ENCODE results near the gene ELK1.
"Not testable (repeated sequence)": the region's sequence is repeated elsewhere in the genome, so short reads cannot be mapped to it uniquely, and the experiment has no call there.

DNA sequence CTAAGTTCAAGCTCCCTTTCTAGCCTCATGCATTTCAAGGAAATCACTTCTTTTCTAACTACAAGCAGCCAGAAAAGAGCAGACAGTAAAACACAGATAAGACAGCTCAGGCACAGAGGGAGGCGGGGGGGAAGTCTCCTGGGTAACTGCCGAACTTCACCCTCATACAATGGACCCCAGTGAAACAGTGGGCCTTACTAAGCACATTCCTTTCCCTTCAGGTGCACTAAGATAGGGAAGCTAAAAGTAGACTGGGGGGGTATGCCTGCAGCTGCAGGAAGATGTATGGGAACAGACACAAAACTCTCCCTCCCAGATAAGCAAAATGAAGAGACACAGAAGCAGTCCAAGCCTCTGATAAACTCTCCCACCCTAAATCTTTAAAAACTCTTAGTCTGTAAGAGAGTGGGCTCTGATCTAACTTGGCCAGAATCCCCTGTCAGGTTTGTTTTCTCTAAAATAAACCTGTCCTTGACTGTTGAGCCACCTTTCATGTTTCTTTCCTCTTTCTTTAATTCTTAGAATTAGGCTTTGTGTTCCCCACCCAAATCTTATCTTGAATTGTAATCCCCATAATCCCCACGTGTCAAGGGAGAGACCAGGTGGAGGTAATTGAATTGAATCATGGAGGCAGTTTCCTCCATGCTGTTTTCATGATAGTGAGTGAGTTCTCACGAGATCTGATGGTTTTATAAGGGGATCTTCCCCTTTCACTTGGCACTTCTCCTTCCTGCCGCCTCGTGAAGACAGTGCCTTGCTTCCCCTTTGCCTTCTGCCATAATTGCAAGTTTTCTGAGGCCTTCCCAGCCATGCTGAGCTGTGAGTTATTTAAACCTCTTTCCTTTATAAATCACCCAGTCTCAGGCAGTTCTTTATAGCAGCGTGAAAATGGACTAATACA lies 25.8 kb upstream of the ELK1 start:
- TF ChIP-seq, protein P1, sequence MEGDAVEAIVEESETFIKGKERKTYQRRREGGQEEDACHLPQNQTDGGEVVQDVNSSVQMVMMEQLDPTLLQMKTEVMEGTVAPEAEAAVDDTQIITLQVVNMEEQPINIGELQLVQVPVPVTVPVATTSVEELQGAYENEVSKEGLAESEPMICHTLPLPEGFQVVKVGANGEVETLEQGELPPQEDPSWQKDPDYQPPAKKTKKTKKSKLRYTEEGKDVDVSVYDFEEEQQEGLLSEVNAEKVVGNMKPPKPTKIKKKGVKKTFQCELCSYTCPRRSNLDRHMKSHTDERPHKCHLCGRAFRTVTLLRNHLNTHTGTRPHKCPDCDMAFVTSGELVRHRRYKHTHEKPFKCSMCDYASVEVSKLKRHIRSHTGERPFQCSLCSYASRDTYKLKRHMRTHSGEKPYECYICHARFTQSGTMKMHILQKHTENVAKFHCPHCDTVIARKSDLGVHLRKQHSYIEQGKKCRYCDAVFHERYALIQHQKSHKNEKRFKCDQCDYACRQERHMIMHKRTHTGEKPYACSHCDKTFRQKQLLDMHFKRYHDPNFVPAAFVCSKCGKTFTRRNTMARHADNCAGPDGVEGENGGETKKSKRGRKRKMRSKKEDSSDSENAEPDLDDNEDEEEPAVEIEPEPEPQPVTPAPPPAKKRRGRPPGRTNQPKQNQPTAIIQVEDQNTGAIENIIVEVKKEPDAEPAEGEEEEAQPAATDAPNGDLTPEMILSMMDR (IDR thresholded peaks at IDR 0.05), result not testable (repeated sequence)
- not testable (repeated sequence) for TF ChIP-seq POLR2A (IDR thresholded peaks at IDR 0.05)
